Inflammatory macrophage treated with lipopolysaccharide for 4 hours (primary cell): ENCODE data around the gene FAM53A.
A peak's percentile ranks its signal among the peaks of the same experiment; 100 is the strongest.

ENCODE experiments used
- DNase-seq: peaks from one replicate; pipeline ENCODE4 v3.0.0-alpha.2; 2020

FAM53A gene

GRCh38 chr4:1637580-1638271 lies 46.4 kb downstream of the FAM53A start:
- no peak for DNase-seq

GRCh38 chr4:1636490-1637211 lies 47.5 kb downstream of the FAM53A start:
- no peak for DNase-seq

GRCh38 chr4:1635464-1635863 lies 48.6 kb downstream of the FAM53A start:
- no peak for DNase-seq

GRCh38 chr4:1633993-1634392 lies 50.1 kb downstream of the FAM53A start:
- DNase-seq = no peak

GRCh38 chr4:1632109-1633104 lies 51.7 kb downstream of the FAM53A start:
- no peak for DNase-seq

- DNase-seq = no peak
Observed at GRCh38 chr4:1631136-1631535, 53.0 kb downstream of the FAM53A start.

- no peak for DNase-seq
Observed at GRCh38 chr4:1630266-1630665, 53.8 kb downstream of the FAM53A start.

GRCh38 chr4:1629699-1630083 lies 54.4 kb downstream of the FAM53A start:
- no peak for DNase-seq

GRCh38 chr4:1628892-1629698 lies 55.0 kb downstream of the FAM53A start:
- peak; percentile 39 for DNase-seq

GRCh38 chr4:1627417-1628313 lies 56.4 kb downstream of the FAM53A start:
- no peak for DNase-seq

- DNase-seq = no peak
Observed at GRCh38 chr4:1626941-1627340, 57.2 kb downstream of the FAM53A start.

GRCh38 chr4:1626151-1626550 lies 58.0 kb downstream of the FAM53A start:
- DNase-seq = no peak

GRCh38 chr4:1625600-1626138 lies 58.4 kb downstream of the FAM53A start:
- DNase-seq = no peak

GRCh38 chr4:1624519-1624910 lies 59.6 kb downstream of the FAM53A start:
- DNase-seq = no peak

- no peak for DNase-seq
Observed at GRCh38 chr4:1623821-1624518, 60.1 kb downstream of the FAM53A start.

- no peak for DNase-seq
Observed at GRCh38 chr4:1623400-1623799, 60.7 kb downstream of the FAM53A start.

- DNase-seq = no peak
Observed at GRCh38 chr4:1622956-1623355, 61.2 kb downstream of the FAM53A start.

GRCh38 chr4:1622238-1622637 lies 61.9 kb downstream of the FAM53A start:
- DNase-seq = no peak

- DNase-seq = no peak
Observed at GRCh38 chr4:1621526-1621925, 62.6 kb downstream of the FAM53A start.

GRCh38 chr4:1619151-1619672 lies 64.9 kb downstream of the FAM53A start:
- DNase-seq = no peak
